H1 (cell line): ENCODE measurements around the gene LPCAT1. TPM values are rescaled to one million over a fixed set of nuclear protein-coding genes. Genes with fewer than 3 reads are reported as not detected.

Experiments used
- CTCF ChIA-PET: fragments of 300-600 bp; sonication (Branson Sonifier 250); formaldehyde crosslinking; loops from one replicate; lab custom pipeline; 2021; ENCODE audit not compliant: partially characterized antibody; lab: Charles Lee
- POLR2A ChIA-PET: fragments of 300-600 bp; sonication (Branson Sonifier 250); formaldehyde crosslinking; loops from one replicate; lab custom pipeline; 2021; ENCODE audit warnings: inconsistent platforms; ENCODE audit not compliant: partially characterized antibody; lab: Charles Lee
- DNase-seq, 2 experiments: peaks; one replicate each; pipeline versions ENCODE4 v3.0.0 to v3.0.0-alpha.2; 2010 to 2022; ENCODE audit warnings: low spot score in 2 of 2, low read depth in 1 of 2, mixed read lengths in 1 of 2
- FAIRE-seq: peaks from 2 replicates; lab custom pipeline; 2011; peaks lifted over from hg19 to GRCh38; lab: Jason Lieb, UNC
- H2AFZ ChIP-seq: 2 replicates; pipeline ENCODE4 v1.8.1; 2012; ENCODE audit warnings: low read length, inconsistent platforms
- H2AK5ac ChIP-seq: 2 replicates; pipeline ENCODE4 v1.6.1; 2013; ENCODE audit warnings: low read depth, low read length
- H2BK120ac ChIP-seq: replicated peaks from 2 replicates; pipeline ENCODE3; 2013; ENCODE audit warnings: low read depth, low read length, inconsistent platforms
- H2BK12ac ChIP-seq: 2 replicates; pipeline ENCODE4 v1.6.1; 2013; ENCODE audit warnings: low read depth, low read length
- H2BK15ac ChIP-seq: 2 replicates; pipeline ENCODE4 v1.6.1; 2013; ENCODE audit warnings: low read length
- H2BK20ac ChIP-seq: 2 replicates; pipeline ENCODE4 v1.6.1; 2013; ENCODE audit warnings: low read length
- H2BK5ac ChIP-seq: 2 replicates; pipeline ENCODE4 v1.6.1; 2013; ENCODE audit warnings: low read depth, low read length
- H3K14ac ChIP-seq: 2 replicates; pipeline ENCODE4 v1.6.1; 2013; ENCODE audit warnings: inconsistent platforms; ENCODE audit not compliant: insufficient read length
- H3K18ac ChIP-seq: 2 replicates; pipeline ENCODE4 v1.6.1; 2013; ENCODE audit warnings: low read length; ENCODE audit errors: extremely low read depth
- H3K23ac ChIP-seq: 2 replicates; pipeline ENCODE4 v1.6.1; 2013; ENCODE audit warnings: inconsistent platforms; ENCODE audit not compliant: insufficient read length
- H3K23me2 ChIP-seq: 2 replicates; pipeline ENCODE4 v1.6.1; 2013; ENCODE audit warnings: low read depth, low read length
- H3K27ac ChIP-seq: 2 replicates; pipeline ENCODE4 v1.6.1; 2011; ENCODE audit warnings: low read depth, low read length, inconsistent platforms
- H3K27me3 ChIP-seq, 4 experiments: replicated peaks in 1 of 4; 1 replicate in 1 of 4; 2 replicates in 3 of 4; pipeline versions ENCODE4 v1.6.1 to v1.8.1; 2011 to 2013; ENCODE audit warnings: low read length in 3 of 4, mild to moderate bottlenecking in 3 of 4, inconsistent platforms in 2 of 4, mixed read lengths in 2 of 4, moderate library complexity in 1 of 4; ENCODE audit not compliant: control insufficient read depth in 3 of 4, insufficient read depth in 3 of 4; ENCODE audit errors: extremely low read depth in 1 of 4
- H3K36me3 ChIP-seq, 4 experiments: 2 replicates each; pipeline versions ENCODE4 v1.6.1 to v1.8.1; 2011 to 2013; ENCODE audit warnings: mild to moderate bottlenecking in 4 of 4, low read length in 3 of 4, moderate library complexity in 2 of 4, control low read depth in 1 of 4, inconsistent platforms in 1 of 4; ENCODE audit not compliant: insufficient read depth in 4 of 4, control insufficient read depth in 2 of 4
- H3K4ac ChIP-seq: replicated peaks from 2 replicates; pipeline ENCODE3; 2013; ENCODE audit warnings: low read length, low read depth, mixed read lengths, inconsistent platforms; ENCODE audit not compliant: insufficient read length
- H3K4me1 ChIP-seq, 4 experiments: replicated peaks in 1 of 4; 1 replicate in 1 of 4; 2 replicates in 3 of 4; pipeline versions ENCODE4 v1.6.1 to v1.8.1; 2011 to 2013; ENCODE audit warnings: low read length in 3 of 4, inconsistent platforms in 2 of 4, mixed read lengths in 1 of 4; ENCODE audit not compliant: insufficient read depth in 4 of 4, control insufficient read depth in 3 of 4
- H3K4me2 ChIP-seq, 2 experiments: 2 replicates each; pipeline versions ENCODE4 v1.6.1 to v1.8.1; 2011 to 2013; ENCODE audit warnings: low read depth in 2 of 2, low read length in 2 of 2, control low read depth in 1 of 2, inconsistent platforms in 1 of 2, mild to moderate bottlenecking in 1 of 2; ENCODE audit not compliant: insufficient read depth in 1 of 2
- H3K4me3 ChIP-seq, 4 experiments: fragments of 200-600, 300-600 bp in 1 of 4; sonication (generic), shearing (Covaris generic), sonication (Bioruptor Twin) in 1 of 4; 2 replicates each; pipeline versions ENCODE4 v1.5.1 to v1.8.1; 2011 to 2016; ENCODE audit warnings: low read length in 4 of 4, low read depth in 3 of 4, control low read depth in 2 of 4, inconsistent platforms in 2 of 4, mild to moderate bottlenecking in 2 of 4, mixed read lengths in 1 of 4, moderate library complexity in 1 of 4; ENCODE audit not compliant: insufficient read depth in 2 of 4; ENCODE audit errors: extremely low read depth in 1 of 4
- H3K56ac ChIP-seq: replicated peaks from 2 replicates; pipeline ENCODE3; 2013; ENCODE audit warnings: low read depth, mild to moderate bottlenecking, mixed read lengths, low read length, inconsistent platforms; ENCODE audit not compliant: insufficient read length
- H3K79me1 ChIP-seq: 2 replicates; pipeline ENCODE4 v1.6.1; 2013; ENCODE audit warnings: low read depth, low read length, control low read depth
- H3K79me2 ChIP-seq, 2 experiments: 2 replicates each; pipeline versions ENCODE4 v1.6.1 to v1.8.1; 2012 to 2013; ENCODE audit warnings: low read length in 2 of 2, mild to moderate bottlenecking in 2 of 2, inconsistent platforms in 1 of 2; ENCODE audit not compliant: insufficient read depth in 2 of 2, control insufficient read depth in 1 of 2
- H3K9ac ChIP-seq, 4 experiments: replicated peaks in 1 of 4; 1 replicate in 1 of 4; 2 replicates in 3 of 4; pipeline versions ENCODE4 v1.6.1 to v1.8.1; 2011 to 2013; ENCODE audit warnings: low read depth in 3 of 4, low read length in 3 of 4, control low read depth in 2 of 4, mild to moderate bottlenecking in 2 of 4, moderate library complexity in 2 of 4, inconsistent platforms in 1 of 4; ENCODE audit errors: extremely low read depth in 1 of 4
- H3K9me3 ChIP-seq, 2 experiments: 2 replicates each; pipeline versions ENCODE4 v1.6.1 to v1.8.1; 2012 to 2013; ENCODE audit warnings: mild to moderate bottlenecking in 2 of 2, moderate library complexity in 2 of 2, control low read depth in 1 of 2, inconsistent platforms in 1 of 2, low read depth in 1 of 2, low read length in 1 of 2, mixed read lengths in 1 of 2; ENCODE audit not compliant: insufficient read depth in 2 of 2
- H4K20me1 ChIP-seq, 2 experiments: replicated peaks in 1 of 2; 2 replicates each; pipeline versions ENCODE3 to v1.8.1; 2011 to 2013; ENCODE audit warnings: inconsistent platforms in 2 of 2, low read length in 2 of 2, mild to moderate bottlenecking in 1 of 2; ENCODE audit not compliant: insufficient read depth in 2 of 2, control insufficient read depth in 1 of 2
- H4K5ac ChIP-seq: 2 replicates; pipeline ENCODE4 v1.6.1; 2013; ENCODE audit warnings: low read length, low read depth, mixed read lengths, inconsistent platforms; ENCODE audit not compliant: insufficient read length
- H4K8ac ChIP-seq: 2 replicates; pipeline ENCODE4 v1.8.0; 2013; ENCODE audit warnings: mild to moderate bottlenecking, moderate library complexity, low read length, inconsistent platforms; ENCODE audit not compliant: insufficient read depth; ENCODE audit errors: extremely low read depth
- H4K91ac ChIP-seq: replicated peaks from 2 replicates; pipeline ENCODE3; 2013; ENCODE audit warnings: low read length, mixed read lengths, inconsistent platforms; ENCODE audit not compliant: insufficient read length
- CTCF ChIP-seq, 3 experiments: IDR thresholded peaks; 1 replicate in 2 of 3; 2 replicates in 1 of 3; pipeline versions ENCODE4 v1.5.1 to v1.6.1; 2011; ENCODE audit warnings: low read length in 3 of 3, mild to moderate bottlenecking in 3 of 3, inconsistent platforms in 2 of 3, low read depth in 1 of 3, moderate library complexity in 1 of 3; ENCODE audit not compliant: insufficient read depth in 1 of 3; ENCODE audit errors: control extremely low read depth in 1 of 3
- EGR1 ChIP-seq: IDR thresholded peaks from 2 replicates; pipeline ENCODE4 v1.6.1; 2011; ENCODE audit warnings: low read depth, low read length, borderline replicate concordance
- EZH2 ChIP-seq: fragments of 200-600 bp; sonication (generic); IDR thresholded peaks from 2 replicates; pipeline ENCODE4 v1.7.1; 2012; ENCODE audit warnings: low read depth, mild to moderate bottlenecking, moderate library complexity, low read length, inconsistent platforms; ENCODE audit not compliant: severe bottlenecking
- HDAC2 ChIP-seq, 2 experiments: fragments of 300-600 bp in 1 of 2; sonication (generic) in 1 of 2; IDR thresholded peaks; 2 replicates each; pipeline ENCODE4 v1.6.1; 2011 to 2012; ENCODE audit warnings: low read depth in 2 of 2, low read length in 2 of 2, mild to moderate bottlenecking in 2 of 2, moderate library complexity in 2 of 2, borderline replicate concordance in 1 of 2, inconsistent platforms in 1 of 2
- JUND ChIP-seq: IDR thresholded peaks from 2 replicates; pipeline ENCODE4 v1.6.1; 2011; ENCODE audit warnings: mild to moderate bottlenecking, improper control_type of control experiment, low read length
- KDM5A ChIP-seq: fragments of 200-600 bp; IDR thresholded peaks from 2 replicates; pipeline ENCODE4 v1.7.1; 2012; ENCODE audit warnings: mild to moderate bottlenecking, low read length, inconsistent platforms, mixed read lengths
- WGBS, 2 experiments: shearing (Covaris generic) in 1 of 2; methylation state at CpG; one replicate each; pipeline versions ENCODE4 v1.1.6 to v1.1.7; 2013 to 2015; ENCODE audit warnings: low lambda C conversion rate in 2 of 2, mixed read lengths in 2 of 2, inconsistent platforms in 1 of 2, low coverage in 1 of 2, missing lambda C conversion rate in 1 of 2; ENCODE audit not compliant: insufficient replicate concordance in 2 of 2, insufficient coverage in 1 of 2, insufficient read length in 1 of 2; ENCODE audit errors: extremely low coverage in 1 of 2, missing lambda C conversion rate in 1 of 2; 5-methylcytosine and 5-hydroxymethylcytosine counted together
- polyA plus RNA-seq, 7 experiments: library from polyadenylated mRNA; depleted of rRNA in 3 of 7; stranded (reverse) in 5 of 7; unstranded in 2 of 7; fragments of >200 nt in 5 of 7; fragments of 200-250 nt in 2 of 7; gene quantifications; 1 replicate in 5 of 7; 2 replicates in 1 of 7; 4 replicates in 1 of 7; pipeline versions ENCODE4 v1.2.1 to v1.2.3, GENCODE V29; 2011 to 2013; ENCODE audit warnings: missing spikeins in 2 of 7, mixed read lengths in 2 of 7
- total RNA-seq: library from RNA; stranded (reverse); fragmentation: NEBNext Ultra II Directional; extraction: Animal tissue kit (Norgen Biotek cat#: 25700); gene quantifications from 2 replicates; pipeline ENCODE4 v1.2.1, GENCODE V29; 2021

The LPCAT1 gene
- total and polyA plus RNA-seq, 2 of the 8 experiments (the other 6 are each of a cell fraction or from before 2014, with no cell fraction given), result 107 to 260 TPM

GRCh38 chr5:1480217-1480616 lies 43.5 kb downstream of the LPCAT1 start:
- H2BK20ac ChIP-seq, result no peak overlapping the region
- peaks cover 10 to 12% of the 10 kb centered on the region in 2 experiments for H4K20me1 ChIP-seq
- H3K27me3 ChIP-seq, result no peaks in the 10 kb centered on the region
- no peak overlapping the region for H2BK15ac ChIP-seq
- DNase-seq (no peak), FAIRE-seq (no peak)
- no peak overlapping the region for H3K56ac ChIP-seq
- H3K36me3 ChIP-seq, result peaks cover 27 to 51% (median 46%) of the 10 kb centered on the region in 4 experiments
- no peak overlapping the region for H4K8ac ChIP-seq
- H3K4ac ChIP-seq, result no peak overlapping the region
- no peak overlapping the region for H2AK5ac ChIP-seq
- no peak overlapping the region for H2AFZ ChIP-seq
- H3K9ac ChIP-seq, result no peak overlapping the region
- H3K4me3 ChIP-seq, result no peak overlapping the region
- H4K5ac ChIP-seq, result no peak overlapping the region
- no peaks in the 10 kb centered on the region for H3K79me2 ChIP-seq
- POLR2A ChIA-PET, result interaction anchor here (0.6 to 2.5 kb wide), 9 partner anchors 12 to 340 kb away, joined by 3 to 8 read pairs (median 3); no protein-coding TSS in a partner anchor
- 80% methylated on average over 14 of the region's 14 CpGs; no CpG with 5 or more reads in 1 of the 2 experiments for WGBS, 2 experiments
- H3K23ac ChIP-seq, result no peak overlapping the region
- no peak overlapping the region for H3K14ac ChIP-seq
- H3K4me2 ChIP-seq, result no peak overlapping the region
- H3K18ac ChIP-seq, result no peak overlapping the region
- no peak overlapping the region for H4K91ac ChIP-seq
- no peak overlapping the region; the same call in 1 of the 2 replicates for H2BK5ac ChIP-seq
- H2BK120ac ChIP-seq, result no peak overlapping the region
- CTCF ChIA-PET, result interaction anchor here (0.6 to 7.7 kb wide), 31 partner anchors 10 to 273 kb away, joined by 3 to 47 read pairs (median 5); no protein-coding TSS in a partner anchor
- TF ChIP-seq EZH2 (no peak), CTCF (IDR thresholded peaks at IDR 0.05; ENCODE audit: control extremely low read depth in 1 of 3, insufficient read depth in 1 of 3, low read depth in 1 of 3, low read length in 3 of 3) (no peak), EGR1 (no peak), KDM5A (no peak), HDAC2 (IDR thresholded peaks at IDR 0.05; ENCODE audit: borderline replicate concordance in 1 of 2, low read depth in 2 of 2, low read length in 2 of 2) (no peak), JUND (no peak)
- no peaks in the 10 kb centered on the region for H3K79me1 ChIP-seq
- no peaks in the 10 kb centered on the region for H3K9me3 ChIP-seq
- H2BK12ac ChIP-seq, result no peak overlapping the region
- H3K4me1 ChIP-seq, result peaks cover 0 to 4% (median under 1%) of the 10 kb centered on the region in 4 experiments; a peak in 2 of 7 replicates
- no peak overlapping the region; the same call in 1 of the 2 replicates for H3K27ac ChIP-seq
- H3K23me2 ChIP-seq, result no peaks in the 10 kb centered on the region
